NCI-H1105 (cell line): ENCODE measurements around the gene ATP8A2.

Source experiments
- DNase-seq: peaks from one replicate; lab custom pipeline; 2025; lab: John Stamatoyannopoulos, UW

The ATP8A2 gene

GRCh38 chr13:26015271-26016125 is 643.7 kb downstream of the ATP8A2 start:
- DNase-seq, result no peak

DNA sequence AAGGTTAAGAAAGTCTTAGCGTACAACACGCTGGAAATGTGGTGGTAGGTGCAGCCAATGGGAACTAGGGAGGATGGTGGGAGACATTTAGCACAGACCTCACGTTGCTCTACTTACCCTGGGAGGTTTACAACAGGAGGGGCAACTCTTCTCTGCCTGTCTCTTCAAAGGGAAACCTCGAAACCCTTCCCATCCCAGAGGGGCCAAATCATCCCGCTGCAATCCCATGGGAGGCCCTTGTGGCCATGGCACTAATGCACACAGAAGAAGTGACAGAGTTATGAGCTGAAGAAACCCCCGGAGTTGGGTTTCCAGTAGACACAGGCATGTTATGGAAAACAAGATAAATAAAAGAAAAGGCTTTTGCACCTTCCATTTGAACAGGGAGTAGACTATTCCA is 644.4 kb downstream of the ATP8A2 start:
- no peak for DNase-seq

DNA sequence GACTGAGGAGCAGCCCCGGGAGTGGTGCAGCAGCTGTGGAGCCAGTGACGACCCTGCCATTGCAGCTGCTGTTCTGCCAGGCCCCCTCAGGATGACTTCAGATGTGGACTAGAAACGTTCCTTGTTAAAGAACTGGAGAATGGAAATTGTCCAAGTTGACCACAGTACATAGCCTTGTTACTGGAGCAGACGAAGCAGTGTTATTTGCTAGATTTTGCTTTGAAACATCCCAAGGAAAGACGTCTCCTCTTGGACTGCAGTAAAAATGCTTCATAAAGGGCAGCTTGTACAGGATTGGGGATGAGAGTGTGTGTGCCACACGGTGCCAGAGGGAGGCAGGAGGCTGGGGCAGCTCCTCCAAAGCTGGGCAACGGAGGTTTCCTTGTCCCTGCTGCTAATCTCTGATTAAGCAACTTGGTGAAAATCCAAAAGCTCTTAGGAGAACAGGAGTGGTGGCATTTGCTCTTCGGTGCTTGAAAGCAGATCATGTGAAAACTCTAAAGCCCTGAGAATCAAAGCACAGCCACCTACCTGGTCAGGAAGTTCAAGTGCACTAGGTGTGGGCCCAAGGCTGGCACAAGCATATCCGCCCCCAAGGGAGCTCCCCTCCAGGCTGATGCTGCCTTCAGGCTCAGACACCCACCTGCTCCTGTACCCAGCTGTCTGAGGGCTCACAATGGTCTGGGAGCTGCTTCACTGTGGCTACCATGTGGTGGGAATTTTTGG is 645.6 kb downstream of the ATP8A2 start:
- DNase-seq, result no peak

- no peak for DNase-seq
These were observed 646.3 kb downstream of the ATP8A2 start for GRCh38 chr13:26017932-26018665.

DNA sequence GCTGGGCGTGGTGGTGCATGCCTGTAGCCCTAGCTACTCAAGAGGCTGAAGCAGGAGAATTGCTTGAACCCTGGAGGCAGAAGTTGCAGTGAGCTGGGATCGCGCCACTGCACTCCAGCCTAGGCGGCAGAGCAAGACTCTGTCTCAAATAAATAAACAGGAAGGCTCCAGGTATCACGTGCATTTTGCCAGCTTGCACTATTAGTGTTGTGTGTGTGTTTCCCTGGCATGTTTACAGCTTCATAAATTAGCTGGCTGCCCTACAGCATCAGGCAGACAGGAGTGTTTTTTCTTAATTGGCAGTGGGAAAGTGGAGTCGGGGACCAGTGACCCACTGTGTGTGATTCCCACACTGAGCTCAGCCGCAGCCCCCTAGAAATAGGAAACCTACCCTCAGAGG is 647.5 kb downstream of the ATP8A2 start:
- no peak for DNase-seq

GRCh38 chr13:26019881-26020870 is 648.4 kb downstream of the ATP8A2 start:
- DNase-seq, result no peak

GRCh38 chr13:26020891-26021290 is 649.1 kb downstream of the ATP8A2 start:
- no peak for DNase-seq

- DNase-seq, result no peak
These were observed 649.7 kb downstream of the ATP8A2 start for GRCh38 chr13:26021516-26021915.

GRCh38 chr13:26021956-26022355 is 650.2 kb downstream of the ATP8A2 start:
- DNase-seq, result no peak

- no peak for DNase-seq
These were observed 650.9 kb downstream of the ATP8A2 start for GRCh38 chr13:26022538-26023292.

- DNase-seq, result no peak
These were observed 652.8 kb downstream of the ATP8A2 start for GRCh38 chr13:26024558-26024957.

- no peak for DNase-seq
These were observed 653.4 kb downstream of the ATP8A2 start for GRCh38 chr13:26025196-26025595.

DNA sequence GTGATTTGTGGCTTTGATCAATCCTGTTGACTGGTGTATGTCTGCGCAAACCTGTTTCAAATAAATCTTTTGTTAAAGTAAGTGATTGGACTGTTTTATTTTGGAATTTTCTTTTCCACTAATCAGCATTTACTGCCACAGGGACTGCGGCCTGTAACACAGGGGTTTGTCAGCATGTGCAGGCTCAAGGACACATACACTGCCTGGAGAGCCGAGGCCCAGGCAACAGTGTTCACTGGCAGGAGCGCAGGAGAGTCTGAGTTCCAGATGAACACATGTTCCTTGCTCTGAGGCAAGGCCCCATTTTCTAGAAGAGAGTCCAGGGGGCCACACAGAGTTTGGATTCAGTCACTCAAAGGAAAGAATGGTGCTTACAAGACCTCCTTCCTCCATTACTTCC is 654.0 kb downstream of the ATP8A2 start:
- DNase-seq, result no peak

DNA sequence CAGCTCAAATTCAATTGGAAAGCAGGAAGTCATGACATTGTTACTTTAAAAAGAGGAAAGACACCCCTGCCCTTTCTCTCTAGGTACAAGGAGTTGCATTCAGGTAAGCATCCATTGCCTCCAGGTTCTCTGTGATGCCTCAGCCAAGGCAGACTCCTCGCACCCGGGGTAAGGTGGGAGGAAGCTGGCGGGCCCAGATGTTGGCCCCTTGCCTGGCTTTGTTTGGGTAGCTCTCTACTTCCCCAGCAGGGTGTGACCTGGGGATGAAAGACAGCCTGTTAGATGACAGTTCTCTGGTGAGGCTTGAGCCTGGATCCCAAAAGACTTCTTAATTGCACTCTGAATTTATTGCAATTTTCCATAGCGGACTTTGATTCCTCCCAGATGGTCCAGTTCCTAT is 654.4 kb downstream of the ATP8A2 start:
- DNase-seq, result no peak

- DNase-seq, result no peak
These were observed 657.9 kb downstream of the ATP8A2 start for GRCh38 chr13:26029581-26030136.

DNA sequence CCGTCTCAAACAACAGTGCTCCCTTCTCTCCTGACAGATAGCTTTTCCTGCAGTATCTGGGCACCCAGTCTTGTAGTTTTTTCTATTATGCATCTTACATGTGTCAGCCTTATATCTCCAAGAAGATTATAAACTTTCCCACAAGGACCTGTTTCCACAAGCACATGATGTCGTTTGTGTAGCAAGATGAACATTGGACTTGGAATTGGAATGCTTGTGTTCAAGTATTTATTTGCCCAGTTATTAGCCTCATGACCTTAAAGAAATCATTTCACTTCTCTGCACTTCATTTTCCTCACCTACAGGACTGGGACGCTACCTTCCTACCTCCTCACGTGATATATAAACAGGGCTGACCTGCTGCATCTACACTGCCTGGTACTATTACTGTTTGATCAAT is 658.6 kb downstream of the ATP8A2 start:
- no peak for DNase-seq

GRCh38 chr13:26034018-26034417 is 662.2 kb downstream of the ATP8A2 start:
- no peak for DNase-seq

- no peak for DNase-seq
These were observed 664.6 kb downstream of the ATP8A2 start for GRCh38 chr13:26036383-26036782.

- DNase-seq, result no peak
These were observed 665.5 kb downstream of the ATP8A2 start for GRCh38 chr13:26037302-26037701.

- no peak for DNase-seq
These were observed 667.2 kb downstream of the ATP8A2 start for GRCh38 chr13:26038931-26039475.
